HepG2 (cell line): ENCODE results near the gene CTSA. TPM values are rescaled to one million over a fixed set of nuclear protein-coding genes. Genes with fewer than 3 reads are reported as not detected.

Source experiments
- AHR ChIP-seq: IDR thresholded peaks from 2 replicates; pipeline ENCODE4 v1.6.1; 2018; ENCODE audit warnings: missing genetic modification reagents, missing compliant biosample characterization
- CBFB ChIP-seq: sonication (generic); formaldehyde crosslinking; IDR thresholded peaks from 2 replicates; pipeline ENCODE4 v1.4.0; 2020; ENCODE audit warnings: missing genetic modification reagents
- CEBPG ChIP-seq: IDR thresholded peaks from 2 replicates; pipeline ENCODE4 v1.6.1; 2016
- EHMT2 ChIP-seq: fragments of 200-600 bp; sonication (generic); IDR thresholded peaks from 2 replicates; pipeline ENCODE4 v1.7.0; 2017; ENCODE audit warnings: antibody characterized with exemption, low read depth, low read length, borderline replicate concordance
- ELK4 ChIP-seq: sonication (generic); formaldehyde crosslinking; IDR thresholded peaks from 2 replicates; pipeline ENCODE4 v1.9.0; 2021; ENCODE audit warnings: missing genetic modification reagents, borderline replicate concordance
- FOXP1 ChIP-seq, 2 experiments: fragments of 450-650 bp in 1 of 2; IDR thresholded peaks; 2 replicates each; pipeline ENCODE4 v1.6.1; 2017 to 2018; ENCODE audit warnings: antibody characterized with exemption in 1 of 2
- GABPB1 ChIP-seq: IDR thresholded peaks from 2 replicates; pipeline ENCODE4 v1.6.1; 2016; ENCODE audit warnings: mild to moderate bottlenecking, missing genetic modification reagents, moderate library complexity, missing compliant biosample characterization
- GTF3A ChIP-seq: sonication (generic); formaldehyde crosslinking; conservative IDR thresholded peaks from 2 replicates; pipeline ENCODE4 v1.4.0; 2020; ENCODE audit warnings: mild to moderate bottlenecking, missing genetic modification reagents
- KDM6A ChIP-seq: IDR thresholded peaks from 2 replicates; pipeline ENCODE4 v1.6.1; 2016; ENCODE audit warnings: low read depth
- NFIB ChIP-seq: sonication (generic); formaldehyde crosslinking; IDR thresholded peaks from 2 replicates; pipeline ENCODE4 v1.9.0; 2021; ENCODE audit warnings: missing genetic modification reagents, mild to moderate bottlenecking, borderline replicate concordance
- NPAS2 ChIP-seq: sonication (generic); formaldehyde crosslinking; IDR thresholded peaks from 2 replicates; pipeline ENCODE4 v1.8.0; 2022; ENCODE audit warnings: mild to moderate bottlenecking, missing genetic modification reagents, borderline replicate concordance
- SPEN ChIP-seq: sonication (generic); formaldehyde crosslinking; IDR thresholded peaks from 2 replicates; pipeline ENCODE4 v1.5.1; 2020; ENCODE audit warnings: low read depth, mild to moderate bottlenecking, missing genetic modification reagents
- THYN1 ChIP-seq: sonication (generic); formaldehyde crosslinking; IDR thresholded peaks from 2 replicates; pipeline ENCODE4 v1.8.1; 2023; ENCODE audit warnings: low read depth, mild to moderate bottlenecking, moderate library complexity, missing genetic modification reagents, borderline replicate concordance
- XRCC5 ChIP-seq: fragments of 200-400 bp; formaldehyde crosslinking; optimal IDR thresholded peaks from 2 replicates; pipeline ENCODE3; 2017; ENCODE audit warnings: mild to moderate bottlenecking, low read length
- ZFP1 ChIP-seq: IDR thresholded peaks from 2 replicates; pipeline ENCODE4 v1.6.1; 2016
- ZKSCAN8 ChIP-seq: IDR thresholded peaks from 2 replicates; pipeline ENCODE4 v1.6.1; 2016; ENCODE audit warnings: borderline replicate concordance, missing genetic modification reagents, missing compliant biosample characterization
- ZNF3 ChIP-seq: IDR thresholded peaks from 2 replicates; pipeline ENCODE4 v1.7.0; 2017; ENCODE audit warnings: inconsistent platforms
- ZNF501 ChIP-seq: sonication (generic); formaldehyde crosslinking; IDR thresholded peaks from 2 replicates; pipeline ENCODE4 v1.5.1; 2020; ENCODE audit warnings: mild to moderate bottlenecking, moderate library complexity, missing genetic modification reagents
- ZNF550 ChIP-seq: sonication (generic); formaldehyde crosslinking; IDR thresholded peaks from 2 replicates; pipeline ENCODE4 v1.4.0; 2020; ENCODE audit warnings: mild to moderate bottlenecking, missing genetic modification reagents, borderline replicate concordance
- ZNF562 ChIP-seq: sonication (generic); formaldehyde crosslinking; IDR thresholded peaks from 2 replicates; pipeline ENCODE4 v1.8.0; 2022; ENCODE audit warnings: missing genetic modification reagents, borderline replicate concordance
- ZNF773 ChIP-seq: sonication (generic); formaldehyde crosslinking; IDR thresholded peaks from 2 replicates; pipeline ENCODE4 v1.4.0; 2020; ENCODE audit warnings: missing genetic modification reagents, borderline replicate concordance
- ZSCAN30 ChIP-seq: sonication (generic); formaldehyde crosslinking; IDR thresholded peaks from 2 replicates; pipeline ENCODE4 v1.5.0; 2020; ENCODE audit warnings: mild to moderate bottlenecking, missing genetic modification reagents
- polyA plus RNA-seq, 8 experiments: library from polyadenylated mRNA; depleted of rRNA in 3 of 8; stranded (reverse) in 7 of 8; unstranded in 1 of 8; fragments of >200 nt; fragmentation: Illumina TruSeq in 4 of 8; extraction: Trizol in 4 of 8; gene quantifications; 2 replicates each; pipeline versions ENCODE4 v1.2.1 to v1.2.3, GENCODE V29; 2011 to 2016; ENCODE audit warnings: low read depth in 4 of 8, missing spikeins in 1 of 8, mixed read lengths in 1 of 8; ENCODE audit not compliant: insufficient read depth in 1 of 8
- total RNA-seq, 5 experiments: library from RNA; depleted of rRNA; stranded (reverse); fragments of >200 nt; fragmentation: Illumina TruSeq; extraction: Trizol; gene quantifications; 2 replicates each; pipeline ENCODE4 v1.2.3, GENCODE V29; 2016; ENCODE audit warnings: low read depth in 1 of 5
- TF ChIP-seq, protein P1 (sequence below): sonication (generic); formaldehyde crosslinking; IDR thresholded peaks from 2 replicates; pipeline ENCODE4; 2020; ENCODE audit warnings: missing genetic modification reagents, mild to moderate bottlenecking, borderline replicate concordance
- TF ChIP-seq, protein P2 (sequence below), 2 experiments: fragments of 450-650 bp in 1 of 2; sonication (generic) in 1 of 2; formaldehyde crosslinking; IDR thresholded peaks; 2 replicates each; pipeline versions ENCODE4 v1.5.0 to v1.8.0; 2020 to 2022; ENCODE audit warnings: mild to moderate bottlenecking in 1 of 2, missing genetic modification reagents in 1 of 2
- TF ChIP-seq, protein P3 (sequence below): sonication (generic); formaldehyde crosslinking; IDR thresholded peaks from 2 replicates; pipeline ENCODE4 v1.8.0; 2022; ENCODE audit warnings: missing genetic modification reagents, mild to moderate bottlenecking, borderline replicate concordance

CTSA gene
- total and polyA plus RNA-seq, 2 of the 13 experiments (the other 11 are each of a cell fraction or from before 2014, with no cell fraction given): 202 to 231 TPM

DNA sequence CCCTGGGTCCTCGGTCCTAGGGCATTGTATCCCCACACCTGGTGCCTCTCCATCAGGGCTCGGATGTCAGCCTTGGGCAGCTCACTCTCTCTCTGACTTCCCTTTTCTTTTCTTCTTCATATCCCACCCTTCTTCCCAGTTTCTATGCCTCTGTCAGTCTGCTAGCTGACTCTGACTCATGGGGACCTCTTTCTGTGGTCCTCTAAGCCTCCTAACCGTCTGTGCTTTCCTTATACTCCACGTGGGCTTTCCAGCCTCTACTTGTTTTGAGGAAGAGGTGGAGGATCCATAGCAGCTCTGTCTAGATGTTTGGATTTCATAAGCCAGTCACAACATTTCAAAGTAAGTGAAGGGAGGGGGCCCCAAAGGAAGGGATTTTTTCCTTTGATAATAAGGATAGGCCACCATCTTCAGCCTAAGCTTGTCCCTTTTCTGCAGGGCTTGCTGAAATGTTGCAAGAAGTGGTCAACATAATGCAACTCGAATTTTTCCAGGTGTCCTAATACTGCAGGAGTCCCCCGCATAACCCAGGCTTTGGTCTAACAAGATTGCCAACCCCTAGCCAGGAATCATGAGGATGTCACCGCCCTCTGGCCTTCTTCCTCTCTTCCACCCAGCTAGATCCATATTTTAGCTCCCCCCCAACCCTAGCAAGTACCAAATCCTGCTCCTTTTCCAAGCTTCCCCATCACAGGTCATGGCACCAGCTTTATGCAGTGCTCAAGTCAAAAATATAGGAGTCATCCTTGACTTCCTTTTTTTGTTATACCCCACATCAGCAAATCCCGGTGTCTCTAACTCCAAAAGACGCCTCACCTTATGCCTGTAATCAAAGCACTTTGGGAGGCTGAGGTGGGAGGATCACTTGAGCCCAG is 29.6 kb downstream of the CTSA start (continued):
- TF ChIP-seq, protein P1, sequence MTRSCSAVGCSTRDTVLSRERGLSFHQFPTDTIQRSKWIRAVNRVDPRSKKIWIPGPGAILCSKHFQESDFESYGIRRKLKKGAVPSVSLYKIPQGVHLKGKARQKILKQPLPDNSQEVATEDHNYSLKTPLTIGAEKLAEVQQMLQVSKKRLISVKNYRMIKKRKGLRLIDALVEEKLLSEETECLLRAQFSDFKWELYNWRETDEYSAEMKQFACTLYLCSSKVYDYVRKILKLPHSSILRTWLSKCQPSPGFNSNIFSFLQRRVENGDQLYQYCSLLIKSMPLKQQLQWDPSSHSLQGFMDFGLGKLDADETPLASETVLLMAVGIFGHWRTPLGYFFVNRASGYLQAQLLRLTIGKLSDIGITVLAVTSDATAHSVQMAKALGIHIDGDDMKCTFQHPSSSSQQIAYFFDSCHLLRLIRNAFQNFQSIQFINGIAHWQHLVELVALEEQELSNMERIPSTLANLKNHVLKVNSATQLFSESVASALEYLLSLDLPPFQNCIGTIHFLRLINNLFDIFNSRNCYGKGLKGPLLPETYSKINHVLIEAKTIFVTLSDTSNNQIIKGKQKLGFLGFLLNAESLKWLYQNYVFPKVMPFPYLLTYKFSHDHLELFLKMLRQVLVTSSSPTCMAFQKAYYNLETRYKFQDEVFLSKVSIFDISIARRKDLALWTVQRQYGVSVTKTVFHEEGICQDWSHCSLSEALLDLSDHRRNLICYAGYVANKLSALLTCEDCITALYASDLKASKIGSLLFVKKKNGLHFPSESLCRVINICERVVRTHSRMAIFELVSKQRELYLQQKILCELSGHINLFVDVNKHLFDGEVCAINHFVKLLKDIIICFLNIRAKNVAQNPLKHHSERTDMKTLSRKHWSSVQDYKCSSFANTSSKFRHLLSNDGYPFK (CRISPR knock-in tag): no peak
- no peak for TF ChIP-seq ZFP1 (CRISPR knock-in tag)
- no peak for TF ChIP-seq ZSCAN30 (CRISPR knock-in tag)
- no peak for TF ChIP-seq AHR (CRISPR knock-in tag)
- TF ChIP-seq ZNF550 (CRISPR knock-in tag): no peak
- TF ChIP-seq, protein P2, sequence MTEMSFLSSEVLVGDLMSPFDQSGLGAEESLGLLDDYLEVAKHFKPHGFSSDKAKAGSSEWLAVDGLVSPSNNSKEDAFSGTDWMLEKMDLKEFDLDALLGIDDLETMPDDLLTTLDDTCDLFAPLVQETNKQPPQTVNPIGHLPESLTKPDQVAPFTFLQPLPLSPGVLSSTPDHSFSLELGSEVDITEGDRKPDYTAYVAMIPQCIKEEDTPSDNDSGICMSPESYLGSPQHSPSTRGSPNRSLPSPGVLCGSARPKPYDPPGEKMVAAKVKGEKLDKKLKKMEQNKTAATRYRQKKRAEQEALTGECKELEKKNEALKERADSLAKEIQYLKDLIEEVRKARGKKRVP (CRISPR knock-in tag; IDR thresholded peaks at IDR 0.05): peak in 1 of 2 experiments; percentile 89; a peak in 2 of 4 replicates
- TF ChIP-seq EHMT2: no peak
- no peak for TF ChIP-seq CBFB (CRISPR knock-in tag)
- TF ChIP-seq NFIB (CRISPR knock-in tag): no peak
- peak; percentile 70 for TF ChIP-seq CEBPG (CRISPR knock-in tag)
- no peak for TF ChIP-seq FOXP1 (IDR thresholded peaks at IDR 0.05)
- peak; percentile 5; the same call in 1 of the 2 replicates for TF ChIP-seq FOXP1 (CRISPR knock-in tag; IDR thresholded peaks at IDR 0.05)
- peak; percentile 53; the same call in 1 of the 2 replicates for TF ChIP-seq ZNF501 (CRISPR knock-in tag)
- peak; percentile 12 for TF ChIP-seq XRCC5
- no peak for TF ChIP-seq ZNF773 (CRISPR knock-in tag)
- TF ChIP-seq NPAS2 (CRISPR knock-in tag): no peak
- no peak for TF ChIP-seq GABPB1 (CRISPR knock-in tag)
- peak; percentile 0; the same call in 1 of the 2 replicates for TF ChIP-seq ZNF3 (CRISPR knock-in tag)
- TF ChIP-seq KDM6A: no peak
- no peak for TF ChIP-seq GTF3A
- TF ChIP-seq ZKSCAN8 (CRISPR knock-in tag): no peak
- no peak for TF ChIP-seq ELK4 (CRISPR knock-in tag)
- TF ChIP-seq ZNF562 (CRISPR knock-in tag): no peak
- TF ChIP-seq, protein P3, sequence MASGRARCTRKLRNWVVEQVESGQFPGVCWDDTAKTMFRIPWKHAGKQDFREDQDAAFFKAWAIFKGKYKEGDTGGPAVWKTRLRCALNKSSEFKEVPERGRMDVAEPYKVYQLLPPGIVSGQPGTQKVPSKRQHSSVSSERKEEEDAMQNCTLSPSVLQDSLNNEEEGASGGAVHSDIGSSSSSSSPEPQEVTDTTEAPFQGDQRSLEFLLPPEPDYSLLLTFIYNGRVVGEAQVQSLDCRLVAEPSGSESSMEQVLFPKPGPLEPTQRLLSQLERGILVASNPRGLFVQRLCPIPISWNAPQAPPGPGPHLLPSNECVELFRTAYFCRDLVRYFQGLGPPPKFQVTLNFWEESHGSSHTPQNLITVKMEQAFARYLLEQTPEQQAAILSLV (CRISPR knock-in tag): no peak
- 0 out of 2 replicates have a peak, but pooled peaks have one; percentile 77 for TF ChIP-seq THYN1 (CRISPR knock-in tag)
- peak; percentile 70; the same call in 1 of the 2 replicates for TF ChIP-seq SPEN (CRISPR knock-in tag)
